ENCODE measurements around the gene USP4.

Gene USP4

DNA sequence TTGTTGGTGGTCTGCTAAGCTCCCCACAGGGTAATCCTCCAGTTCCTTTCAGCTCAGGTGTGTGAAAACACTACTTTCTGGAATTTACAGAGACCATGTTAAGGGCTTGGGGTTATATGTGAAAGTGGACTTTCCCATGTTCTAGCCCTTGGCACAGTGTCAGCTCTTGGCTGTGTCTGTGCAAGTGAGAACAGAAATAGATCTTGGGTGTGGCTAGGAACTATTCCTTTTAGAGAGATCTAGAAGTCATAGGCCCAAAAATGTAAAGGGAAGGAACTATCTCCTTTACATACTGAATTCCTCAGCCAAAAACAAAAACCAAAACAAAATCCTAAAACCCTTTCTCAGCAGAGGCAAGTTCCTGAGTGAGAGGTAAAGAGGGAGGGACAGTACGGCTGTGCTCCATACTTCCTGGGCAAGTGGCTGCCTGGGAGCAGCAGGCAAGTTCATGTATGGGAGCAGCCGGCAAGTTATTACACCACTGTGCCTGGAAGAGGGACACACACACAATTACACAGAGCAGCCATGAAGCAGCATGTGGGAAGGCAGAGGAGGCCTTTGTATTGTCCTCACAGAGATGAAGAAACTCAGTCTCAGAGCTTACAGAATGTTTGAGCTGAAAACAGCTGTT, 43.0 kb downstream of the USP4 start:
- Histone ChIP-seq H3K27me3 (no peaks in the 10 kb centered on the region), H3K9me3 (no peaks in the 10 kb centered on the region), H3K36me3 (peaks cover 64 to 99% (median 86%) of the 10 kb centered on the region in 3 donors), H3K4me1 (peaks cover 0 to 16% (median 11%) of the 10 kb centered on the region in 4 donors), H3K27ac (peak overlapping the region; percentile 65 to 78), H3K4me3 (no peak overlapping the region)
- intact Hi-C loops (cut with DNase I; ENCODE audit: low total_unique reads) = loop anchor here (2.0 kb wide), 1 partner anchor 124 kb away; no protein-coding TSS in a partner anchor
- TF ChIP-seq, protein P1, sequence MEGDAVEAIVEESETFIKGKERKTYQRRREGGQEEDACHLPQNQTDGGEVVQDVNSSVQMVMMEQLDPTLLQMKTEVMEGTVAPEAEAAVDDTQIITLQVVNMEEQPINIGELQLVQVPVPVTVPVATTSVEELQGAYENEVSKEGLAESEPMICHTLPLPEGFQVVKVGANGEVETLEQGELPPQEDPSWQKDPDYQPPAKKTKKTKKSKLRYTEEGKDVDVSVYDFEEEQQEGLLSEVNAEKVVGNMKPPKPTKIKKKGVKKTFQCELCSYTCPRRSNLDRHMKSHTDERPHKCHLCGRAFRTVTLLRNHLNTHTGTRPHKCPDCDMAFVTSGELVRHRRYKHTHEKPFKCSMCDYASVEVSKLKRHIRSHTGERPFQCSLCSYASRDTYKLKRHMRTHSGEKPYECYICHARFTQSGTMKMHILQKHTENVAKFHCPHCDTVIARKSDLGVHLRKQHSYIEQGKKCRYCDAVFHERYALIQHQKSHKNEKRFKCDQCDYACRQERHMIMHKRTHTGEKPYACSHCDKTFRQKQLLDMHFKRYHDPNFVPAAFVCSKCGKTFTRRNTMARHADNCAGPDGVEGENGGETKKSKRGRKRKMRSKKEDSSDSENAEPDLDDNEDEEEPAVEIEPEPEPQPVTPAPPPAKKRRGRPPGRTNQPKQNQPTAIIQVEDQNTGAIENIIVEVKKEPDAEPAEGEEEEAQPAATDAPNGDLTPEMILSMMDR (IDR thresholded peaks at IDR 0.05) = no peak
- DNase-seq = peak; percentile 75 to 80

- intact Hi-C loops (cut with DNase I; ENCODE audit: low total_unique reads) = loop anchor here (2.0 kb wide), 1 partner anchor 123 kb away; no protein-coding TSS in a partner anchor
- DNase-seq = no peak
- TF ChIP-seq, protein P1 (IDR thresholded peaks at IDR 0.05) = peak; percentile 43 to 44
- no peak overlapping the region for H3K4me3 ChIP-seq
- H3K9me3 ChIP-seq = no peaks in the 10 kb centered on the region
- no peaks in the 10 kb centered on the region for H3K27me3 ChIP-seq
- H3K36me3 ChIP-seq = peaks cover 64 to 99% (median 84%) of the 10 kb centered on the region in 3 donors
- H3K4me1 ChIP-seq = peaks cover 0 to 16% (median 11%) of the 10 kb centered on the region in 4 donors
- peak overlapping the region in 1 of 2 donors; percentile 78 for H3K27ac ChIP-seq
Measured at GRCh38 chr3:49295489-49296058, 44.3 kb downstream of the USP4 start.

- H3K9me3 ChIP-seq = no peaks in the 10 kb centered on the region
- intact Hi-C loops (cut with DNase I; ENCODE audit: low total_unique reads) = no loop called here
- TF ChIP-seq, protein P1 (IDR thresholded peaks at IDR 0.05) = no peak
- H3K27ac ChIP-seq = no peak overlapping the region
- DNase-seq = no peak
- H3K36me3 ChIP-seq = peaks cover 66 to 99% (median 84%) of the 10 kb centered on the region in 3 donors
- no peaks in the 10 kb centered on the region for H3K27me3 ChIP-seq
- peaks cover 0 to 16% (median 11%) of the 10 kb centered on the region in 4 donors for H3K4me1 ChIP-seq
- no peak overlapping the region for H3K4me3 ChIP-seq
Measured at GRCh38 chr3:49294343-49294742, 45.5 kb downstream of the USP4 start.

GRCh38 chr3:49283997-49284396, 55.9 kb downstream of the USP4 start:
- no peak overlapping the region for H3K4me3 ChIP-seq
- H3K27me3 ChIP-seq = no peaks in the 10 kb centered on the region
- TF ChIP-seq, protein P1 (IDR thresholded peaks at IDR 0.05) = no peak
- no peaks in the 10 kb centered on the region for H3K9me3 ChIP-seq
- DNase-seq = no peak
- H3K36me3 ChIP-seq = peaks cover 66 to 94% (median 84%) of the 10 kb centered on the region in 3 donors
- no peak overlapping the region for H3K27ac ChIP-seq
- intact Hi-C loops (cut with DNase I; ENCODE audit: low total_unique reads) = no loop called here
- H3K4me1 ChIP-seq = peaks cover 0 to 3% (median 0%) of the 10 kb centered on the region in 4 donors

- TF ChIP-seq, protein P1 (IDR thresholded peaks at IDR 0.05) = no peak
- Histone ChIP-seq H3K27ac (peak overlapping the region in 1 of 2 donors; percentile 96), H3K4me3 (no peak overlapping the region), H3K27me3 (no peaks in the 10 kb centered on the region), H3K36me3 (peaks cover 21 to 48% (median 45%) of the 10 kb centered on the region in 3 donors), H3K4me1 (peaks cover 0 to 21% (median 11%) of the 10 kb centered on the region in 4 donors), H3K9me3 (no peaks in the 10 kb centered on the region)
- intact Hi-C loops (cut with DNase I; ENCODE audit: low total_unique reads) = loop anchor here (5.0 kb wide), 1 partner anchor 107 kb away; the partner anchor contains the start of gene KLHDC8B
- DNase-seq = no peak
Measured at GRCh38 chr3:49279376-49279775, 60.5 kb downstream of the USP4 start.
